Smooth muscle cell of the brain vasculature (primary cell): ENCODE measurements around the gene SHROOM4.

Source experiments
- DNase-seq: peaks from one replicate; pipeline ENCODE4 v3.0.0-alpha.2; 2012; ENCODE audit warnings: low read depth, low spot score

The SHROOM4 gene

GRCh38 chrX:50813843-50814661 is at the start of gene SHROOM4:
Gene SHROOM4 (minus strand): TSS chrX:50814194. CDS start chrX:50814018, 176 bp downstream.
- no peak for DNase-seq

- DNase-seq: no peak
Measured at GRCh38 chrX:50863471-50863870, 49.5 kb upstream of the SHROOM4 start.

GRCh38 chrX:50860518-50860917 is 46.5 kb upstream of the SHROOM4 start:
- DNase-seq: no peak

GRCh38 chrX:50858548-50858947 is 44.6 kb upstream of the SHROOM4 start:
- DNase-seq: no peak

- DNase-seq: no peak
Measured at GRCh38 chrX:50853399-50853798, 39.4 kb upstream of the SHROOM4 start.

GRCh38 chrX:50852524-50852923 is 38.5 kb upstream of the SHROOM4 start:
- no peak for DNase-seq

GRCh38 chrX:50842221-50842620 is 28.2 kb upstream of the SHROOM4 start:
- DNase-seq: no peak

GRCh38 chrX:50839730-50840129 is 25.7 kb upstream of the SHROOM4 start:
- no peak for DNase-seq

GRCh38 chrX:50838820-50839600 is 25.0 kb upstream of the SHROOM4 start:
- no peak for DNase-seq

GRCh38 chrX:50827996-50828395 is 14.0 kb upstream of the SHROOM4 start:
- DNase-seq: no peak

GRCh38 chrX:50825825-50826224 is 11.8 kb upstream of the SHROOM4 start:
- no peak for DNase-seq

- DNase-seq: no peak
Measured at GRCh38 chrX:50818986-50819385, 5.0 kb upstream of the SHROOM4 start.

GRCh38 chrX:50815120-50815519 is 1.1 kb upstream of the SHROOM4 start:
- DNase-seq: no peak

GRCh38 chrX:50814701-50815100 is 707 bp upstream of the SHROOM4 start:
- DNase-seq: no peak

- no peak for DNase-seq
Measured at GRCh38 chrX:50812995-50813842, 775 bp downstream of the SHROOM4 start.

- DNase-seq: no peak
Measured at GRCh38 chrX:50805276-50805675, 8.7 kb downstream of the SHROOM4 start.

- no peak for DNase-seq
Measured at GRCh38 chrX:50801135-50801534, 12.9 kb downstream of the SHROOM4 start.

GRCh38 chrX:50799531-50799961 is 14.4 kb downstream of the SHROOM4 start:
- no peak for DNase-seq

GRCh38 chrX:50798783-50799182 is 15.2 kb downstream of the SHROOM4 start:
- DNase-seq: no peak

GRCh38 chrX:50787099-50787498 is 26.9 kb downstream of the SHROOM4 start:
- DNase-seq: no peak

GRCh38 chrX:50780144-50780543 is 33.9 kb downstream of the SHROOM4 start:
- no peak for DNase-seq

- DNase-seq: no peak
Measured at GRCh38 chrX:50779694-50780093, 34.3 kb downstream of the SHROOM4 start.
